Type B pancreatic cell (in vitro differentiated cells): ENCODE results near the gene AK8. TPM values are rescaled to one million over a fixed set of nuclear protein-coding genes. Genes with fewer than 3 reads are reported as not detected.

Source experiments
- DNase-seq: peaks from one replicate; pipeline ENCODE4 v3.0.0; 2021; ENCODE audit warnings: mixed read lengths; ENCODE audit not compliant: unreplicated experiment; ENCODE audit errors: extremely low spot score
- H3K27ac Mint-ChIP-seq: 2 replicates; pipeline ENCODE4 v1.8.0; 2021; ENCODE audit warnings: mild to moderate bottlenecking, mixed read lengths
- H3K27me3 Mint-ChIP-seq: 2 replicates; pipeline ENCODE4 v1.8.0; 2021; ENCODE audit warnings: mixed read lengths
- H3K36me3 Mint-ChIP-seq: 2 replicates; pipeline ENCODE4 v1.8.0; 2021; ENCODE audit warnings: mixed read lengths
- H3K4me1 Mint-ChIP-seq: one replicate; pipeline ENCODE4 v1.8.0; 2021; ENCODE audit warnings: mixed read lengths; ENCODE audit not compliant: unreplicated experiment
- H3K4me3 Mint-ChIP-seq: 2 replicates; pipeline ENCODE4 v1.8.0; 2021; ENCODE audit warnings: mild to moderate bottlenecking, mixed read lengths
- H3K9me3 Mint-ChIP-seq: 2 replicates; pipeline ENCODE4 v1.8.0; 2021; ENCODE audit warnings: mixed read lengths
- total RNA-seq: library from RNA; stranded (reverse); gene quantifications from 2 replicates; pipeline ENCODE4 v1.2.1, GENCODE V29; 2021; ENCODE audit warnings: low replicate concordance
- TF ChIP-seq, protein P1 (sequence below): fragments of 200-600 bp; sonication (generic); conservative IDR thresholded peaks from 2 replicates; pipeline ENCODE4 v1.5.0; 2021; ENCODE audit warnings: antibody characterized with exemption, mild to moderate bottlenecking

The AK8 gene
- total RNA-seq, 1 donor from 2014 or later, result 5.5 TPM

DNA sequence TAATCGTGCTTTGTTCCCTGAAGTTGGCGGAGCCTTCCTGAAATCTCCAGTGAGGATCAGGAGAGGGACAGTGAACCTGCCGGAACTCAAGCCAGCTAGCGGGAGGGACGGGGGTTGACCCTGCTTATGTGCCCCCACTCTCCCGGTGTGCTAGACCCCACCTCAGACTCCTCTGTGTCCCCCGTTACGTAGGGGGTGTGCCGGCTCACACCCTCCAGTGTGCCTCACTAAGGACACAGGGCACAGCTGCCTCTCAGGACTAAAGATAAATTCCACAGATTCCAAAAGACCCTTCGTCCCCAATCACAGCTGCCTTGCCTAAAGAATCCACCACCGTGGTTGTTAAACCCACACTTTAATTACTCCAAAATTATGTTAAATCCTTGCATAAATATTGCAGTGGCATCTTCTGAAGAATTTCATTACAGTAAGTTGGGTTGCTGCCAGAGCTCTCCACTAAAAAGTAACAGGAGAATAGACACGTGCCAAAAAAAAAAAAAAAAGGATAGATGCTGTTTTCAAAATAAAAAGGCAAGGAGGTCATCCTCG, 134.1 kb downstream of the AK8 start:
- Mint-ChIP-seq H3K27me3 (peaks cover 52% of the 10 kb centered on the region), H3K36me3 (no peaks in the 10 kb centered on the region), H3K4me1 (peaks cover 34% of the 10 kb centered on the region), H3K4me3 (peak overlapping the region; percentile 32), H3K27ac (no peak overlapping the region), H3K9me3 (no peaks in the 10 kb centered on the region)
- DNase-seq, result no peak
- TF ChIP-seq, protein P1, sequence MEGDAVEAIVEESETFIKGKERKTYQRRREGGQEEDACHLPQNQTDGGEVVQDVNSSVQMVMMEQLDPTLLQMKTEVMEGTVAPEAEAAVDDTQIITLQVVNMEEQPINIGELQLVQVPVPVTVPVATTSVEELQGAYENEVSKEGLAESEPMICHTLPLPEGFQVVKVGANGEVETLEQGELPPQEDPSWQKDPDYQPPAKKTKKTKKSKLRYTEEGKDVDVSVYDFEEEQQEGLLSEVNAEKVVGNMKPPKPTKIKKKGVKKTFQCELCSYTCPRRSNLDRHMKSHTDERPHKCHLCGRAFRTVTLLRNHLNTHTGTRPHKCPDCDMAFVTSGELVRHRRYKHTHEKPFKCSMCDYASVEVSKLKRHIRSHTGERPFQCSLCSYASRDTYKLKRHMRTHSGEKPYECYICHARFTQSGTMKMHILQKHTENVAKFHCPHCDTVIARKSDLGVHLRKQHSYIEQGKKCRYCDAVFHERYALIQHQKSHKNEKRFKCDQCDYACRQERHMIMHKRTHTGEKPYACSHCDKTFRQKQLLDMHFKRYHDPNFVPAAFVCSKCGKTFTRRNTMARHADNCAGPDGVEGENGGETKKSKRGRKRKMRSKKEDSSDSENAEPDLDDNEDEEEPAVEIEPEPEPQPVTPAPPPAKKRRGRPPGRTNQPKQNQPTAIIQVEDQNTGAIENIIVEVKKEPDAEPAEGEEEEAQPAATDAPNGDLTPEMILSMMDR, result no peak

DNA sequence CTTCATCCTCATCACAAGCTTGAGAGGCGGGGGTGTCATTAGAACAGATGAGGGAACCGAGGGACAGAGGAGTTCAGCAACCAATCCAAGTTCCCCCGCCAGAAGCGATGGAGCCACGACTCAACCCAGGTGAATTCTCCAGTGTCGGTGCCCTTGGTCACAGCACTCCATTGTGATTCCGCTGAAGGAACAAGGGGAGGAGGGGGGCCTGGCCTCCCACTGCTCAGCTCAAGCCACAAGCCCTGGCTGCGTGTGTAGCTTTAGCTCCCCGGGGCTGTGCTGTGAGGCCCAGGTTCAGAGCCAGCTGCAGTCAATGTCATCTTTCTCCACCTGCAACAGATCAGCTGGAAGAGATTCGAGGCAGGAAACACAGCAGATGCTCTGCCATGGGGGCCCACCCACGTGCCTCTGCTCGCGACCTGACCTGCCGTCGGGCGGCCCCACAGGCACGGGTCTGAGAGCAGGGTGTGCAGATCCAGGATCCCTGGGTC, 135.2 kb downstream of the AK8 start:
- H3K27ac Mint-ChIP-seq, result no peak overlapping the region
- no peaks in the 10 kb centered on the region for H3K9me3 Mint-ChIP-seq
- peaks cover 34% of the 10 kb centered on the region for H3K4me1 Mint-ChIP-seq
- TF ChIP-seq, protein P1, result no peak
- H3K4me3 Mint-ChIP-seq, result no peak overlapping the region
- H3K36me3 Mint-ChIP-seq, result no peaks in the 10 kb centered on the region
- H3K27me3 Mint-ChIP-seq, result peaks cover 52% of the 10 kb centered on the region
- no peak for DNase-seq

DNA sequence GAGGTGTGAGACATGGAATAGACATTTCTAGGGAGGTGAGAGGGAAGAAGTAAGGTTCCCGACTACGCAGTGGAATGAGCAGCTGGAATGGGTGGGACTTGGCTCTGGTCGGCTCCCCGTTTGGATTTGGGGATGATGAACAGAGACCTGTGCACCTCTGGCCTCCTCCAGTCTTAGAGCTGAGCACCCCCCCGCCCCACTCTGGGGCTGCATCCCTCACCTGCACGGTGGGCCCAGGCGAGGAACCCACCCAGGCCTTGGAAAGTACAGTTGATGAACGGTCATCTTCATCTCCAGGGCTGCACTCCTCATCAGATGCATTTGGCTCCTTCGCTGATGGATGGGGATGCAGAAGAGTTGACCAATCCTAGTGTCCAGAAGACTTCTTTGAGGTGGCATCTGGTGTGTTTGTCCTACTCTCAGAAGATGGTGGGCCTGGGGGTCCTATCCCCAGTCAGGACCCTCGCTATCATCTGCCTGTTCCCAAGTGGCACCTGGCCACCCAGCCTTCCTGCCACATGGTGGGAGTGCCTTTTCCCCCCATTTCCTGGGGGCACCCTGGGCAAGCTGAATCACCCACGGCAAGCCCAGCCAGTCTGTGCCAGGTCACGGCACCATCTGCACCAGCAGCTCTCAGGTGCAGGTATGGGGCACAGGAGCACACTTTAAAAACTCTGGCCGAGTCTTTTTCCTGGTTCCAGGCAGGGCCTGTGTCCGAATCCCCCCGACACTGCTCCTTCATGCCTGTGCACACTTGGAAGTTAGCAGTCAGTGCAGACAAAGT, 137.4 kb downstream of the AK8 start:
- no peak for DNase-seq
- peaks cover 40% of the 10 kb centered on the region for H3K27me3 Mint-ChIP-seq

DNA sequence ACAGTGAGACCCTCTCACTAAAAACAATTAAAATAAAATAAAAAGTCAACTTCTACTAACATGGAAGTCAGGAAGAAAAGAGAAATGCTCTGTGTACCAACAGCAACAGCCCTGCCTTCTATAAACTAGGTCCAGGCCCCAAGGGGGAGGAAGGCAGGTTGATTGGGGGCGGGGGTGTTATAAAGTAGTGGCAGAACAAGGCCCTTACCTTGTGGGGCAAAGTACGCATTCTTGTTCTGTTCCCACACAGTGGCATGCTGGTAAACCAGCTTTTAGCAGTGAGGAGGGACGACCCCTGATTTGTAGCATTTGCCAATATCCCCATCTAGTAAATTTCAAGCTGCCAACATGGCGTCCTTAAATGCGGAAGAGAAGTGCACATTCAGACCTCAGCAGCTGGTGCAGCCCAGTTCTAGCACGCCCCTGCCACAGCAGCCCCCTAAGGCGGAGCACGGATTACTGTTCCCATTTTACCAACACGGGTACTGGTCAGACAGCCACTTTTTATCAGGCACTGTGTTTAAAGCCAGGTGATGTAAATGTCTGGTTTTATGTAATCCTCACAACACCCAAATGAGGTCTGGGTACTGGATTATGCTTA, 138.3 kb downstream of the AK8 start:
- Mint-ChIP-seq H3K27me3 (peaks cover 31% of the 10 kb centered on the region), H3K4me1 (peaks cover 22% of the 10 kb centered on the region), H3K9me3 (no peaks in the 10 kb centered on the region), H3K27ac (no peak overlapping the region), H3K4me3 (no peak overlapping the region), H3K36me3 (no peaks in the 10 kb centered on the region)
- no peak for DNase-seq
- TF ChIP-seq, protein P1, result no peak

More for the DNA sequence above, 137.4 kb downstream of the AK8 start:
- peaks cover 30% of the 10 kb centered on the region for H3K4me1 Mint-ChIP-seq
- TF ChIP-seq, protein P1, result no peak
- no peak overlapping the region for H3K4me3 Mint-ChIP-seq
- H3K9me3 Mint-ChIP-seq, result no peaks in the 10 kb centered on the region
- no peak overlapping the region for H3K27ac Mint-ChIP-seq
- no peaks in the 10 kb centered on the region for H3K36me3 Mint-ChIP-seq

DNA sequence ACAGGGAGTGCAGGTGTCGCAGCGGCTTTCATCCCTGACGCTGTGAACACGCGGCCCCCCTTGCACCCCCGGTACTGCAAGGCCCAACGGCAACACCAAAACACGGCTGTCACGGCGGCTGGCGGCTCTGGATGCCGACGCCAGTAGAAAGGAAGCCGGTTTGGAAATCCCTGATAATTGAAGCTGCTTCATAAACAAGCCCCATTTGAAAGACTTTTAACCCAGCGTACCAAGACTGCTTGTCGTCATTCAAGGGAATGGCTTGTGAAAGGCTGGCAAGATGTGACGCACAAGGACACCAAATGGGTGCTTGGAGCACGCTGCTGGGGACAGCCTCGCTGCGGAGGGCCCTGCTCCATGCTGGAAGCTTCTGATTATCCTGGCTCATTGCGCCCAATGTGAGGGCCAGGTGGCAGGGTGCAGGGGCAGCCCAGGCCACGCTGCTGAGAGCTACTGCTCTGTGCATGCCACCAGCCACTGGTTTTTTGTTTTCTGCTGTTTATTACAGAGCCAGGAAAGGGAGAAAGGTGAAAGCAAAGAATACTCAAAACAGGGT, 144.7 kb downstream of the AK8 start:
- Mint-ChIP-seq H3K27ac (no peak overlapping the region), H3K9me3 (no peaks in the 10 kb centered on the region), H3K27me3 (no peaks in the 10 kb centered on the region), H3K4me1 (peaks cover 4% of the 10 kb centered on the region), H3K36me3 (no peaks in the 10 kb centered on the region), H3K4me3 (no peak overlapping the region)
- TF ChIP-seq, protein P1, result no peak
- no peak for DNase-seq
